Measurements from ENCODE around the gene EIPR1. TPM values are rescaled to one million over a fixed set of nuclear protein-coding genes. Genes with fewer than 3 reads are reported as not detected.

Gene EIPR1
- polyA plus RNA-seq, 1 donor from 2014 or later, result 138 TPM

GRCh38 chr2:3305952-3306351 is 71.7 kb downstream of the EIPR1 start:
- Histone ChIP-seq H3K27ac (ENCODE audit: low read length) (no peak overlapping the region), H4K20me1 (ENCODE audit: insufficient read depth) (no peaks in the 10 kb centered on the region), H3K9me3 (ENCODE audit: low read length) (no peaks in the 10 kb centered on the region), H2AFZ (ENCODE audit: low read depth, low read length) (no peak overlapping the region), H3K4me3 (ENCODE audit: low read length) (no peak overlapping the region), H3F3A (ENCODE audit: insufficient read depth, low read length, poor library complexity, severe bottlenecking) (no peaks in the 10 kb centered on the region), H3K36me3 (ENCODE audit: insufficient read depth, low read length) (no peaks in the 10 kb centered on the region), H3K79me2 (replicated peaks; ENCODE audit: insufficient read depth, low read length) (no peaks in the 10 kb centered on the region), H3K9ac (ENCODE audit: low read length) (no peak overlapping the region), H3K4me2 (ENCODE audit: low read length) (no peak overlapping the region), H3K9me2 (ENCODE audit: insufficient read depth, low read length) (no peaks in the 10 kb centered on the region), H3K27me3 (ENCODE audit: insufficient read depth, low read depth, low read length) (no peaks in the 10 kb centered on the region)
- TF ChIP-seq CTCF (IDR thresholded peaks at IDR 0.05; ENCODE audit: poor library complexity, severe bottlenecking), result no peak

GRCh38 chr2:3305431-3305830 is 72.2 kb downstream of the EIPR1 start:
- no peak for TF ChIP-seq EZH2 (IDR thresholded peaks at IDR 0.05; ENCODE audit: borderline replicate concordance, insufficient read depth, low read length, poor library complexity, severe bottlenecking)
- TF ChIP-seq TAF1 (IDR thresholded peaks at IDR 0.05; ENCODE audit: low read depth), result no peak
- no peak for TF ChIP-seq POLR2AphosphoS5 (IDR thresholded peaks at IDR 0.05)
- no peak for TF ChIP-seq CTCF (IDR thresholded peaks at IDR 0.05; ENCODE audit: poor library complexity, severe bottlenecking)
- no peak for TF ChIP-seq REST (IDR thresholded peaks at IDR 0.05; ENCODE audit: borderline replicate concordance)
- TF ChIP-seq RAD21 (conservative IDR thresholded peaks at IDR 0.05), result no peak
- TF ChIP-seq MXI1 (conservative IDR thresholded peaks at IDR 0.05; ENCODE audit: poor library complexity, severe bottlenecking), result no peak
- TF ChIP-seq EP300 (conservative IDR thresholded peaks at IDR 0.05; ENCODE audit: poor library complexity, severe bottlenecking), result no peak
- TF ChIP-seq SMC3 (conservative IDR thresholded peaks at IDR 0.05; ENCODE audit: poor library complexity), result no peak
- H3K4me3 ChIP-seq (ENCODE audit: low read length), result no peak overlapping the region

More at GRCh38 chr2:3305431-3305830, 72.2 kb downstream of the EIPR1 start:
- H3K27me3 ChIP-seq (ENCODE audit: insufficient read depth, low read depth, low read length), result no peaks in the 10 kb centered on the region
- H3K9me3 ChIP-seq (ENCODE audit: low read length), result no peaks in the 10 kb centered on the region
- H3K79me2 ChIP-seq (replicated peaks; ENCODE audit: insufficient read depth, low read length), result no peaks in the 10 kb centered on the region
- no peak overlapping the region for H3K9ac ChIP-seq (ENCODE audit: low read length)
- no peak overlapping the region for H2AFZ ChIP-seq (ENCODE audit: low read depth, low read length)
- H3K9me2 ChIP-seq (ENCODE audit: insufficient read depth, low read length), result no peaks in the 10 kb centered on the region
- H3K4me2 ChIP-seq (ENCODE audit: low read length), result no peak overlapping the region
- H3K36me3 ChIP-seq (ENCODE audit: insufficient read depth, low read length), result no peaks in the 10 kb centered on the region
- H3K27ac ChIP-seq (ENCODE audit: low read length), result no peak overlapping the region
- no peaks in the 10 kb centered on the region for H4K20me1 ChIP-seq (ENCODE audit: insufficient read depth)
- no peaks in the 10 kb centered on the region for H3F3A ChIP-seq (ENCODE audit: insufficient read depth, low read length, poor library complexity, severe bottlenecking)

All from neural cell (in vitro differentiated cells).